Neuron (in vitro differentiated cells): Measurements from ENCODE around the gene ME1.

Source experiments
- H2AFZ ChIP-seq: one replicate; pipeline ENCODE4 v1.6.1; 2013; ENCODE audit warnings: low read depth, mild to moderate bottlenecking, inconsistent platforms, low read length, moderate library complexity
- H3K27me3 ChIP-seq: one replicate; pipeline ENCODE4 v1.6.1; 2013; ENCODE audit warnings: low read length; ENCODE audit not compliant: insufficient read depth
- H3K36me3 ChIP-seq: one replicate; pipeline ENCODE4 v1.6.1; 2013; ENCODE audit warnings: low read length; ENCODE audit not compliant: insufficient read depth
- H3K4me1 ChIP-seq: one replicate; pipeline ENCODE4 v1.6.1; 2013; ENCODE audit warnings: low read length; ENCODE audit not compliant: insufficient read depth
- H3K4me3 ChIP-seq: 2 replicates; pipeline ENCODE4 v1.5.1; 2013; ENCODE audit warnings: mild to moderate bottlenecking, low read length, moderate library complexity
- H3K9me3 ChIP-seq: one replicate; pipeline ENCODE4 v1.6.1; 2013; ENCODE audit warnings: low read length

The ME1 gene

GRCh38 chr6:83430611-83431544, at the start of gene ME1:
ME1 (minus strand) TSS chr6:83431051; CDS start chr6:83430954, 97 bp downstream.
- Histone ChIP-seq H3K4me3 (no peak within 1 kb of the TSS), H3K27me3 (peaks cover 10% of the 10 kb centered on the region), H3K4me1 (peaks cover 2% of the 10 kb centered on the region), H3K36me3 (no peaks in the 10 kb centered on the region), H2AFZ (no peak within 1 kb of the TSS), H3K9me3 (no peaks in the 10 kb centered on the region)

DNA sequence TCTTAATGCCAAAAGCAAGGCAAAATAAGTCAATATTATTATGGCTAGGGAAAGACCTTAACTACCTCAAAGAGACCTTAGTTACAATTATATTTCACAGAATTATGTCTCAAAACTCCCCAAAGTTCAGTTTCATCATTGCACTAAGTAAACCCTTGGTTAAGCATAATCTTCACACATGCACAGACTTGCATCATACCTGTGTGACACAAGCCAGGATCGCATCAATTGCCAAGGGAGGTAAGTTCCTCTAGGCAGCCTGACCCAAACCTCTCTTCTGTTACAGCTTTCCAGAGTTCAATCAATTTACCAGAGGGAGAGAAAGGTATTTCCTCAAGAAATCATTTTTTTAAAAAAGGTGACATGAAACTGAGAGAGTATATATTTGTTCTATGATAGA, 49.6 kb upstream of the ME1 start:
- Histone ChIP-seq H3K9me3 (no peaks in the 10 kb centered on the region), H3K4me1 (no peaks in the 10 kb centered on the region), H3K36me3 (no peaks in the 10 kb centered on the region), H3K4me3 (no peak overlapping the region), H3K27me3 (no peaks in the 10 kb centered on the region), H2AFZ (no peak overlapping the region)

- peaks cover 5% of the 10 kb centered on the region for H3K27me3 ChIP-seq
- no peaks in the 10 kb centered on the region for H3K9me3 ChIP-seq
- no peak overlapping the region for H2AFZ ChIP-seq
- H3K36me3 ChIP-seq = no peaks in the 10 kb centered on the region
- no peak overlapping the region for H3K4me3 ChIP-seq
- no peaks in the 10 kb centered on the region for H3K4me1 ChIP-seq
These were observed 48.5 kb upstream of the ME1 start for GRCh38 chr6:83479389-83479788.

- no peaks in the 10 kb centered on the region for H3K4me1 ChIP-seq
- H3K9me3 ChIP-seq = no peaks in the 10 kb centered on the region
- H2AFZ ChIP-seq = no peak overlapping the region
These were observed 46.1 kb upstream of the ME1 start for GRCh38 chr6:83476971-83477370.

DNA sequence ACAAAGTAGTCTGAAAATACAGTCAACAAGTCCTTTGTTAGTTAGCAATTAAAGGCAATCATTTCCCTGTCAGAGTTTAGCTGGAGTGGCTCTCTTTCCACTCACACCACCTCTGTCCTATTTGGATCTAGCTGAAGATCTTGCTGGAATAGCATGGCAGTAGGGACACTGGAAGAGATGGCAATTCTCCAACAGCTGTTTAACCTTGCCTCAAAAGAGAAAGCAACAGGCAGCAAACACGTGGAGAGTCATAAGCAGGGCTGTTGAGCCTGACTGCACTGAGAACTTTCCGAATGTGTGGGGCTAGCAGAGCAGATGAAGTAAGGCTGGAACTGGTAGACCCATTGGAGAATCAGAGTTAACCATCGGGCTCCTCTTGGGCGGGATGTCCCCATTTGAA, 43.5 kb upstream of the ME1 start:
- no peak overlapping the region for H2AFZ ChIP-seq
- H3K36me3 ChIP-seq = no peaks in the 10 kb centered on the region
- no peaks in the 10 kb centered on the region for H3K4me1 ChIP-seq
- H3K27me3 ChIP-seq = peaks cover 7% of the 10 kb centered on the region
- H3K4me3 ChIP-seq = no peak overlapping the region
- H3K9me3 ChIP-seq = no peaks in the 10 kb centered on the region

More at GRCh38 chr6:83476971-83477370, 46.1 kb upstream of the ME1 start:
- Histone ChIP-seq H3K4me3 (no peak overlapping the region), H3K36me3 (no peaks in the 10 kb centered on the region), H3K27me3 (peaks cover 7% of the 10 kb centered on the region)

GRCh38 chr6:83472767-83473166, 41.9 kb upstream of the ME1 start:
- no peaks in the 10 kb centered on the region for H3K36me3 ChIP-seq
- H3K27me3 ChIP-seq = peaks cover 7% of the 10 kb centered on the region
- H3K9me3 ChIP-seq = no peaks in the 10 kb centered on the region
- no peaks in the 10 kb centered on the region for H3K4me1 ChIP-seq
- no peak overlapping the region for H2AFZ ChIP-seq
- H3K4me3 ChIP-seq = no peak overlapping the region

GRCh38 chr6:83470587-83470986, 39.7 kb upstream of the ME1 start:
- Histone ChIP-seq H3K9me3 (no peaks in the 10 kb centered on the region), H3K4me3 (no peak overlapping the region), H3K4me1 (no peaks in the 10 kb centered on the region), H3K27me3 (peaks cover 7% of the 10 kb centered on the region), H2AFZ (no peak overlapping the region), H3K36me3 (no peaks in the 10 kb centered on the region)

GRCh38 chr6:83470001-83470400, 39.1 kb upstream of the ME1 start:
- Histone ChIP-seq H3K36me3 (no peaks in the 10 kb centered on the region), H3K9me3 (no peaks in the 10 kb centered on the region), H3K27me3 (peaks cover 7% of the 10 kb centered on the region), H3K4me1 (no peaks in the 10 kb centered on the region), H2AFZ (no peak overlapping the region), H3K4me3 (no peak overlapping the region)

- Histone ChIP-seq H3K36me3 (no peaks in the 10 kb centered on the region), H3K4me1 (no peaks in the 10 kb centered on the region), H3K4me3 (no peak overlapping the region), H2AFZ (no peak overlapping the region), H3K27me3 (no peaks in the 10 kb centered on the region), H3K9me3 (no peaks in the 10 kb centered on the region)
These were observed 36.8 kb upstream of the ME1 start for GRCh38 chr6:83467620-83468036.

DNA sequence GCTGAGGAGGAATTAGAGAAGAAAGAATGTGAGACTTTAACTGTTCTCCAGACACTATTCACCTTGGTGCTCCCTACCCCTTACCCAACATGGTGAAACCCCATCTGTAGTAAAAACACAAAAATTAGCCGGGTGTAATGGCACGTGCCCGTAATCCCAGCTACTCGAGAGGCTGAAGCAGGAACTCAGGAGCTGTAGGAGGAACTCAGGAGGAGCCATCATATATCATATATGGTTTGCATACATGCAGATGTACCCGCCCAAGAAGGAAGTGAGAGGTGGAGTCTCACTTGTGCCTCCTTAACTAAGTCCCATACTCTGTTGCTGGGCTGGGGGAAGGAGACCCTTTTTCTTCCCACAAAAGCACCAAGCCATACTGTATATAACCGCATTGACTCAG, 35.5 kb upstream of the ME1 start:
- H3K27me3 ChIP-seq = no peaks in the 10 kb centered on the region

GRCh38 chr6:83464381-83465140, 33.7 kb upstream of the ME1 start:
- H2AFZ ChIP-seq = no peak overlapping the region
- H3K4me1 ChIP-seq = no peaks in the 10 kb centered on the region
- no peaks in the 10 kb centered on the region for H3K9me3 ChIP-seq
- no peaks in the 10 kb centered on the region for H3K27me3 ChIP-seq
- H3K4me3 ChIP-seq = no peak overlapping the region
- no peaks in the 10 kb centered on the region for H3K36me3 ChIP-seq

More for the DNA sequence above, 35.5 kb upstream of the ME1 start:
- no peaks in the 10 kb centered on the region for H3K4me1 ChIP-seq
- H3K36me3 ChIP-seq = no peaks in the 10 kb centered on the region
- H2AFZ ChIP-seq = no peak overlapping the region
- no peak overlapping the region for H3K4me3 ChIP-seq
- no peaks in the 10 kb centered on the region for H3K9me3 ChIP-seq

DNA sequence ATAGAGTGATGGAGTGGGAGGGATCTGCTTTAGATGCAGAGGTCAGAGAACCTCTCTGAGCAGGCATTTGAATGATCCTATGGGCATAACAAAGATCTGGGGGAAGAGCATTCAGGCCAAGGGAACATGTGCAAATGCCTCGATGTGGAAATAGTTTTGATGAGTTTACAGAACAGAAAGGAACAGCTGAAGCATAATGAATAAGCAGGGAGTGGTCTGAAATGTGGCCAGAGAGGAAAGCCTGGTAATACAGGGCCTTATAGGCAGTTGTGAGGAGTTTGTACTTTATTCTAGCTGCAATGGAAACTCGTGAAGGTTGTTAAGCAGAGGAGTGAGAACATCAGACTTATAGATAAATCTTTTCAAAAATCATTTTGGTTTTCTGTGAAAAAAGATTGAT, 33.0 kb upstream of the ME1 start:
- Histone ChIP-seq H3K36me3 (no peaks in the 10 kb centered on the region), H3K9me3 (no peaks in the 10 kb centered on the region), H2AFZ (no peak overlapping the region), H3K4me3 (no peak overlapping the region), H3K4me1 (no peaks in the 10 kb centered on the region), H3K27me3 (no peaks in the 10 kb centered on the region)

DNA sequence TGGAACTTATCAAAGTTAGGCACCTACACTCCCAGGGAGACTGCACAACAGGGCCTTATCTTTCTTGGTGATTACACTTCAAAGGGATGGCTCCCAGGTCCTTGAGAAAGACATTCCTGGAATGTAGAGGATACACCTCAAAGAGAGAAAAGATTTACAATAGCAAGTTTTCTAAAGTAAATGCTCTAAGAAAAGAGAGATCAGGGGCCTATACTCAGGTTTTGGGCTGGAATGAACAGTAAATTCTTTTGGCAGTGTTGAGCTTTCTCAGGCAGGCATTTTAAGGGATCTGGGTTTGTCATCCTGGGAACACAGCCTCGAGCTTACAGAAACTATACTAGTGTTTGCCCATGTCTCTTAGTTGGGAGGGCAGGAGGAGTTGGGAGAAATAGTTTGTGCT, 31.7 kb upstream of the ME1 start:
- Histone ChIP-seq H3K9me3 (no peaks in the 10 kb centered on the region), H3K36me3 (no peaks in the 10 kb centered on the region), H3K4me3 (no peak overlapping the region), H3K27me3 (no peaks in the 10 kb centered on the region), H3K4me1 (no peaks in the 10 kb centered on the region), H2AFZ (no peak overlapping the region)
